GM23338 (cell line): ENCODE measurements around the gene SCAMP1.

Experiments used
- CTCF ChIP-seq, 2 experiments: fragments of 200-600 bp in 1 of 2; sonication (generic) in 1 of 2; conservative IDR thresholded peaks; 2 replicates each; pipeline versions ENCODE4 v1.5.1 to v1.6.1; 2016 to 2017; ENCODE audit warnings: antibody characterized with exemption in 2 of 2, low read depth in 2 of 2, mild to moderate bottlenecking in 2 of 2, moderate library complexity in 1 of 2
- REST ChIP-seq: IDR thresholded peaks from one replicate; pipeline ENCODE4 v1.6.1; 2018; ENCODE audit warnings: antibody characterized with exemption; ENCODE audit not compliant: unreplicated experiment

DNA sequence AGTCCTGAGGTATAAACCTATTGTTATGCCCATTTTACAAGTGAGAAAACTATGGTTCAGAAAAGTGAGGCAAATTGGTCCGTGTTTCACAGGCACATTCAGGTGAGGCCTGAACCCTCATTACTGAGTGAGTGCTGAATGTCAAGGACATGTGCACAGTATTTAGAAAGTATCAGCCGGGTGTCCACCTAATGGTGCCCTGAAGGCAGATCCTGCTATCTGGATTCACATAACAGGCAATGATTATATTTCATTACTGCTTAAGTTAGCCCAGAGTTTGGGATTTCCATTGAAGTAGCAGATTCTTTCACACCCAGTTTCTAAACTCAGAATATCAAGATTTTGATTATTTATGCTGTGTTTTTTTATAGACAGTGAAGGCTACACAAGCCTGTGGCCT lies 145.4 kb downstream of the SCAMP1 start:
- TF ChIP-seq CTCF (conservative IDR thresholded peaks at IDR 0.05; ENCODE audit: low read depth in 2 of 2): no peak
- no peak for TF ChIP-seq REST
